Upper lobe of left lung (tissue), 4 donors: ENCODE data around the gene TCF12.

Experiments
- POLR2A ChIP-seq, 4 donors: fragments of 450-650 bp; IDR thresholded peaks; one replicate each; pipeline ENCODE4 v1.5.1; 2016 to 2017; ENCODE audit warnings: antibody characterized with exemption in 4 of 4, mild to moderate bottlenecking in 2 of 4
- TF ChIP-seq, protein P1 (sequence below), 6 experiments: fragments of 450-650 bp in 4 of 6; fragments of 200-600 bp in 2 of 6; sonication (generic) in 2 of 6; IDR thresholded peaks; one replicate each; pipeline ENCODE4 v1.5.1; 2016 to 2019; ENCODE audit warnings: antibody characterized with exemption in 6 of 6

DNA sequence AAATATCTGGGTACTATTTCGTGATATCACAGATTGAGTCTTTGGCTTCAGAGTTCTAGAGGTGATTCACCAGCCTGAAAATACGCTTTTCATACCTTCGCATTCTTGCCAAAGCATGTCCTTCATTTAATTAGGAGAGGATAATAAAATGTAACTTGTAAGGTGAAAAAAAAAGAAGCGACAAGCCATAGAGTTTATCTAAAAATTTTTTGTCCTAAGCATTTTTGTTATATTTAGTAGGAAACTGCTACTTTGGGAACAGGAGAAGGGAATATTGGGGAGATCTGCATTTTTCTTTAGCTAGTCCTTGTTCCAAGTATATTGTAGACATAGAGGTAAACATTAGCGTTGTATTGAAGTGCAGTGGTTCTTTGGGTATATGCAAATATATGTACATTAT is 120.1 kb downstream of the TCF12 start:
- TF ChIP-seq, protein P1, sequence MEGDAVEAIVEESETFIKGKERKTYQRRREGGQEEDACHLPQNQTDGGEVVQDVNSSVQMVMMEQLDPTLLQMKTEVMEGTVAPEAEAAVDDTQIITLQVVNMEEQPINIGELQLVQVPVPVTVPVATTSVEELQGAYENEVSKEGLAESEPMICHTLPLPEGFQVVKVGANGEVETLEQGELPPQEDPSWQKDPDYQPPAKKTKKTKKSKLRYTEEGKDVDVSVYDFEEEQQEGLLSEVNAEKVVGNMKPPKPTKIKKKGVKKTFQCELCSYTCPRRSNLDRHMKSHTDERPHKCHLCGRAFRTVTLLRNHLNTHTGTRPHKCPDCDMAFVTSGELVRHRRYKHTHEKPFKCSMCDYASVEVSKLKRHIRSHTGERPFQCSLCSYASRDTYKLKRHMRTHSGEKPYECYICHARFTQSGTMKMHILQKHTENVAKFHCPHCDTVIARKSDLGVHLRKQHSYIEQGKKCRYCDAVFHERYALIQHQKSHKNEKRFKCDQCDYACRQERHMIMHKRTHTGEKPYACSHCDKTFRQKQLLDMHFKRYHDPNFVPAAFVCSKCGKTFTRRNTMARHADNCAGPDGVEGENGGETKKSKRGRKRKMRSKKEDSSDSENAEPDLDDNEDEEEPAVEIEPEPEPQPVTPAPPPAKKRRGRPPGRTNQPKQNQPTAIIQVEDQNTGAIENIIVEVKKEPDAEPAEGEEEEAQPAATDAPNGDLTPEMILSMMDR (IDR thresholded peaks at IDR 0.05), result no peak
- no peak for TF ChIP-seq POLR2A (IDR thresholded peaks at IDR 0.05)
